Measurements from ENCODE around the gene RGL1.

GRCh38 chr1:183912265-183912886 is 107.5 kb downstream of the RGL1 start:
- no peak for TF ChIP-seq CTCF (IDR thresholded peaks at IDR 0.05)
- TF ChIP-seq POLR2A (IDR thresholded peaks at IDR 0.05): no peak

Measured in lower leg skin (tissue), 3 donors.